Measurements from ENCODE around the gene VWA1.

GRCh38 chr1:1425426-1425752 is 10.1 kb upstream of the VWA1 start:
- no peak for TF ChIP-seq ZNF232 (CRISPR knock-in tag; IDR thresholded peaks at IDR 0.05)
- TF ChIP-seq CTCF (IDR thresholded peaks at IDR 0.05) = no peak
- no peak for TF ChIP-seq SMAD3 (CRISPR knock-in tag; IDR thresholded peaks at IDR 0.05; ENCODE audit: borderline replicate concordance)
- TF ChIP-seq ETV6 (CRISPR knock-in tag; IDR thresholded peaks at IDR 0.05) = no peak
- TF ChIP-seq RELA (CRISPR knock-in tag; IDR thresholded peaks at IDR 0.05; ENCODE audit: borderline replicate concordance) = no peak
- no peak for TF ChIP-seq MAX (CRISPR knock-in tag; IDR thresholded peaks at IDR 0.05)
- no peak for TF ChIP-seq CREM (CRISPR knock-in tag; IDR thresholded peaks at IDR 0.05)
- no peak for TF ChIP-seq ATF1 (CRISPR knock-in tag; IDR thresholded peaks at IDR 0.05)
- TF ChIP-seq GABPB1 (CRISPR knock-in tag; IDR thresholded peaks at IDR 0.05) = no peak
